VCaP (cell line): ENCODE measurements around the gene DGLUCY.

Source experiments
- H3K27ac ChIP-seq: fragments of 450-650 bp; 2 replicates; pipeline ENCODE4 v1.5.1; 2017
- TF ChIP-seq, protein P1 (sequence below): fragments of 450-650 bp; conservative IDR thresholded peaks from 2 replicates; pipeline ENCODE4 v1.5.1; 2017; ENCODE audit warnings: mild to moderate bottlenecking, moderate library complexity

The DGLUCY gene, protein sequence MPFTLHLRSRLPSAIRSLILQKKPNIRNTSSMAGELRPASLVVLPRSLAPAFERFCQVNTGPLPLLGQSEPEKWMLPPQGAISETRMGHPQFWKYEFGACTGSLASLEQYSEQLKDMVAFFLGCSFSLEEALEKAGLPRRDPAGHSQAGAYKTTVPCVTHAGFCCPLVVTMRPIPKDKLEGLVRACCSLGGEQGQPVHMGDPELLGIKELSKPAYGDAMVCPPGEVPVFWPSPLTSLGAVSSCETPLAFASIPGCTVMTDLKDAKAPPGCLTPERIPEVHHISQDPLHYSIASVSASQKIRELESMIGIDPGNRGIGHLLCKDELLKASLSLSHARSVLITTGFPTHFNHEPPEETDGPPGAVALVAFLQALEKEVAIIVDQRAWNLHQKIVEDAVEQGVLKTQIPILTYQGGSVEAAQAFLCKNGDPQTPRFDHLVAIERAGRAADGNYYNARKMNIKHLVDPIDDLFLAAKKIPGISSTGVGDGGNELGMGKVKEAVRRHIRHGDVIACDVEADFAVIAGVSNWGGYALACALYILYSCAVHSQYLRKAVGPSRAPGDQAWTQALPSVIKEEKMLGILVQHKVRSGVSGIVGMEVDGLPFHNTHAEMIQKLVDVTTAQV

DNA sequence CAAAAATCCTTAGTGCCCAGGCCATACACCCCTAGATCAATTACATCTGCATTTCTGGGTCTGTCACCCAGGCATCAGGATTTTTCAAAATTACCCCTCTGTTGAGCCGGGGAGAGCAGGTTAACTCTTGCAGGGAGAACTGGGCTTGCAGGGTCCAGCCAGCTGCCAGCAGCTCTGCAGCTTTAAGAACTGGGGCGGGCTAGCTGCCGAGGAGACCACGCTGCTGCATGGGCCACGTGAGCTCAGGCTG, at the start of gene DGLUCY:
Gene DGLUCY (plus strand): TSS at position 245 of the 250 bp plus-strand sequence. CDS start 46,222 bp downstream, outside the sequence.
- no peak within 1 kb of the TSS for H3K27ac ChIP-seq
- TF ChIP-seq, protein P1, sequence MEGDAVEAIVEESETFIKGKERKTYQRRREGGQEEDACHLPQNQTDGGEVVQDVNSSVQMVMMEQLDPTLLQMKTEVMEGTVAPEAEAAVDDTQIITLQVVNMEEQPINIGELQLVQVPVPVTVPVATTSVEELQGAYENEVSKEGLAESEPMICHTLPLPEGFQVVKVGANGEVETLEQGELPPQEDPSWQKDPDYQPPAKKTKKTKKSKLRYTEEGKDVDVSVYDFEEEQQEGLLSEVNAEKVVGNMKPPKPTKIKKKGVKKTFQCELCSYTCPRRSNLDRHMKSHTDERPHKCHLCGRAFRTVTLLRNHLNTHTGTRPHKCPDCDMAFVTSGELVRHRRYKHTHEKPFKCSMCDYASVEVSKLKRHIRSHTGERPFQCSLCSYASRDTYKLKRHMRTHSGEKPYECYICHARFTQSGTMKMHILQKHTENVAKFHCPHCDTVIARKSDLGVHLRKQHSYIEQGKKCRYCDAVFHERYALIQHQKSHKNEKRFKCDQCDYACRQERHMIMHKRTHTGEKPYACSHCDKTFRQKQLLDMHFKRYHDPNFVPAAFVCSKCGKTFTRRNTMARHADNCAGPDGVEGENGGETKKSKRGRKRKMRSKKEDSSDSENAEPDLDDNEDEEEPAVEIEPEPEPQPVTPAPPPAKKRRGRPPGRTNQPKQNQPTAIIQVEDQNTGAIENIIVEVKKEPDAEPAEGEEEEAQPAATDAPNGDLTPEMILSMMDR = no peak

DNA sequence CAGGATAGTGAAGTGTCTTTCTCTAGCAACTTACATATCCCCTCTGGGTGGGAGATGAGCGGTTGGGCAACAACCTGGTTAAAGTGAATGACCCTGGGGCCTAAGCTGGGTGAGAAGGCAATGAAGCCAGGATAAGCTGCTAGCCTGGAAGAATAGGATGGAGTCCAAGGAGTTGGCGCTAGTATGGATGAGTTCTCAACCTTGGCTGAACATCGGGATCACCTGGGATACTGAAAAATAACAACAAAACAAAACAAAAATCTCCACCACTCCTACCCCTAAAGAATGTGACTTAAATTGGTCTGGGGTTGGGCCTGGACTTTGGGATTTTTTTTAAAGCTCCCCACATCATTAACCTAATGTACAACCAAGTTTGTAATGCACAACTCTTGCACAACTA, 48.6 kb upstream of the DGLUCY start:
- TF ChIP-seq, protein P1 = no peak
- no peak overlapping the region for H3K27ac ChIP-seq

DNA sequence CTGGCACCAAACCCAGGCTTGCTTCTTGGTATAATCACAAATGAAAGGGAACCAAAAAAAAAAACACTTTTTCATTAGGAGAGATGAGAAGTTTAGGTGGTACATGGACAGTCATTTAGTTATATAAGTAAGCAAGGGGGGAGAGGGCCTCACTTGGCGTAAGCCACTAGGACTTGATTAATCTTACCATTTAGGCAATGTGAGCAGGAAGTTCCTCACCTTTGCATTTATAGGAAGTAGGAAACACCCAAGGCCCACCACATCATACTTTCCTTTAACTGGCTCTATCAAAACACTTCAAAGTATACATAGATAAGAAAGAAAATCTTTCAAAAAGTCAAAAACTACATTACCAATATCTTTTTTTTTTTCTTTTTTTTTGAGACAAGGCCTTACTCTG, 46.7 kb upstream of the DGLUCY start:
- TF ChIP-seq, protein P1 = no peak
- H3K27ac ChIP-seq = no peak overlapping the region

DNA sequence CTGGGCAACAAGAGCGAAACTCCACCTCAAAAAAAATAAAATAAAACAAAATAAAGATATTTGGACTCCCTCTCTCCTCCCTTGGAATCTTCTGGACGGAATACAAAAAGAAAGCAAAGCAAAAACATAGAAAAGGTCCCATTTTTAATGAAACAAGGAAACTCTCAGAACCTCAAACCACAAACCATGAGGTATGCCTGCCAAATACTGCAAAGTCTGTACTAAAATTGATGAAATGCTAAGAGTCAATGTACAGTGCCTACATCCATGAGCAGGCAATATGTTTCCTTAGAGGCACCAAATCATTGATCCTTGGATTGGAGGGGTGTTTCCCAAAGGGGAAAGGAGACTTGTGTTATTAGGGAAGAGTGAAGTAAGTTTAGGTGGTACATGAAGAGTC, 45.2 kb upstream of the DGLUCY start:
- H3K27ac ChIP-seq = no peak overlapping the region
- TF ChIP-seq, protein P1 = no peak

DNA sequence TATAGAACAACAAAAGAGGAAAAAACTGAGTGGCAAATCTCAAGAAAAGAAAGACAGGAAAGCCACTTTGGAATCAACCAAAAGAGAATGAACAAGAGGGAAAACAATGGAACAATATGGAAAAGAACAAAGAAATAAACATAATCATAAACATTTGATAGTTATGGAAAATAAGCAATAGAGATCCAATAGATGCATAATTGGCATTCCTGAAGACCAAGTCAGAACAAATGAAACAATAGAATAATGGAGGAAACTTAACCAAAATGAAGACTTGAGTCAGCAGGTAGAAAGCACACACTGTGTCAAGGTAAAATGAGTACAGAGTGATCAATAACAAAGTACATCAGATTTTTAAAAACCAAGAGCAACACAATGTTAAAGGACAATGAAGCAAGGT, 43.3 kb upstream of the DGLUCY start:
- H3K27ac ChIP-seq = no peak overlapping the region
- TF ChIP-seq, protein P1 = no peak

DNA sequence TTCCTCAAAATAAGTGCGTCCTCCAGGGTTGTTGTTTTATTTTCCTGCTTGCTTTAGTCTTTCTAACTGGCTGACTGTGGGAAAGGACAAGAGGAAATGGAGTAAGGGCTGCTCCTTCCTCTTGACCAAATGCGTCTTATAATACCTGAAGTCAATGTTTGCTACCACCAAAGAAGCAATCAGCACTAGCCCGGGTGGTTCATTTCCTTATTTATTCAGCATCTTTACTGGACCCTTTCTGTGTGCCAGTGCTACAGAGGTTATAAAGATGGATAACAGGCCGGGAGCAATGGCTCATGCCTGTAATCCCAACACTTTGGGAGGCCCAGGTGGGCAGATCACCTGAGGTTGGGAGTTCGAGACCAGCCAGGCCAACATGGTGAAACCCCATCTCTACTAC, 38.3 kb upstream of the DGLUCY start:
- no peak overlapping the region; the same call in 1 of the 2 replicates for H3K27ac ChIP-seq
- TF ChIP-seq, protein P1 = no peak

DNA sequence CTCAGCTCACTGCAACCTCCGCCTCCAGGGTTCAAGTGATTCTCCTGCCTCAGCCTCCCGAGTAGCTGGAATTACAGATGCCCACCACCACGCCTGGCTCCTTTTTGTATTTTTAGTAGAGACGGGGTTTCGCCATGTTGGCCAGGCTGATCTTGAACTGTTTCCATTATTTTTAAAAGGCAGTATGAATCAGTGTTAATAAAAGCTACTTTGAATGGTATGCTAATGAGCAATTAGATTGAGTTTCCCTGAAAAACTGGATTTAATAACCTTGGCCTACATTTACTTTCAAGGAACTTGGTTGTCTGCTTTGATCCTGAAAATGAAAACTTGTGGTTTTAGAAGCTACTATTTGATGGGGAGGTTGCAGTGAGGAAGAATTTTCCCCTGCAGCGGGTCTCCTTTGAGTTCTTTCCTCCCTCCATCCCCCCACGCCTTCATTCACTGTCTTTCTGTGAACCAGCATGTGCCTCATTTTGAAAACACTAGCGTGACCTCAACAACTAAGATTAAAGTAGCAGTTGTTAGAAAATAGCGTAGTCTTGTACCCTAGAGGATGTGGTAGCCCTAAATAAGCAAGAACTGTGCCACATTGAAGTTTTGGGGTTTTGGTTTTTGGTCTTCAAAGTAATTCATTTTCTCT, 35.7 kb upstream of the DGLUCY start:
- TF ChIP-seq, protein P1 = no peak
- no peak overlapping the region for H3K27ac ChIP-seq
